ENCODE measurements around the gene TIMM8B. TPM values are rescaled to one million over a fixed set of nuclear protein-coding genes. Genes with fewer than 3 reads are reported as not detected.

The TIMM8B gene
- total and polyA plus RNA-seq, 9 of the 15 experiments (the other 6 are each of a cell fraction or from before 2014, with no cell fraction given), result 95.8 to 338 (median 145) TPM

GRCh38 chr11:112106070-112106469, 19.5 kb upstream of the TIMM8B start:
- in situ Hi-C loops (cut with MboI), result no loop called here
- BruUV-seq (replicated peaks), result no TSS peak
- ChIA-PET POLR2A (interaction anchor here (1.5 kb wide), 1 partner anchor 9 kb away, joined by 3 read pairs; no protein-coding TSS in a partner anchor), CTCF (ENCODE audit: low intra/inter-chr PET ratio) (no interaction called here)
- H3K36me3 ChIP-seq (ENCODE audit: control insufficient read depth, insufficient read depth, low read length), result no peaks in the 10 kb centered on the region
- intact Hi-C loops (cut with micrococcal nuclease), result no loop called here
- no peak overlapping the region for H3K9ac ChIP-seq (ENCODE audit: insufficient read depth in 1 of 2, low read depth in 2 of 2, low read length in 2 of 2)
- 86% methylated on average over 8 of the region's 8 CpGs for WGBS (ENCODE audit: insufficient coverage, low coverage, missing lambda C conversion rate)
- H3K9me3 ChIP-seq (replicated peaks; ENCODE audit: control insufficient read depth, insufficient read depth, low read depth, low read length), result no peaks in the 10 kb centered on the region
- no peak overlapping the region for H2AFZ ChIP-seq (ENCODE audit: low read depth, low read length)
- H3K79me2 ChIP-seq (ENCODE audit: control insufficient read depth, insufficient read depth, low read length), result no peaks in the 10 kb centered on the region
- FAIRE-seq, result no peak
- no peaks in the 10 kb centered on the region for H3K27me3 ChIP-seq (ENCODE audit: control insufficient read depth in 2 of 2, insufficient read depth in 2 of 2, low read length in 2 of 2)
- no peak for DNase-seq (ENCODE audit: extremely low read depth in 1 of 4, low spot score in 3 of 4)
- H4K20me1 ChIP-seq (replicated peaks; ENCODE audit: control insufficient read depth, insufficient read depth, low read length), result no peaks in the 10 kb centered on the region
- no peak overlapping the region for H3K27ac ChIP-seq (ENCODE audit: extremely low read depth, low read depth, low read length)
- H3K4me1 ChIP-seq (replicated peaks in 1 of 2; ENCODE audit: control insufficient read depth in 2 of 2, insufficient read depth in 2 of 2, low read length in 2 of 2), result no peaks in the 10 kb centered on the region
- no peak overlapping the region for H3K4me3 ChIP-seq
- H3K4me2 ChIP-seq (ENCODE audit: insufficient read depth, low read length), result no peak overlapping the region
- ATAC-seq, result no peak
- H3K9me1 ChIP-seq (ENCODE audit: control insufficient read depth, insufficient read depth, low read length), result no peaks in the 10 kb centered on the region
- TF ChIP-seq ZNF239 (CRISPR knock-in tag; IDR thresholded peaks at IDR 0.05) (no peak), AFF4 (CRISPR knock-in tag; IDR thresholded peaks at IDR 0.05) (no peak), SMARCE1 (IDR thresholded peaks at IDR 0.05) (no peak), ATF2 (CRISPR knock-in tag; IDR thresholded peaks at IDR 0.05) (no peak), PHF20 (IDR thresholded peaks at IDR 0.05; ENCODE audit: partially characterized antibody) (no peak), GTF3C2 (IDR thresholded peaks at IDR 0.05; ENCODE audit: borderline replicate concordance, extremely low read depth, insufficient read length) (no peak), THAP12 (CRISPR knock-in tag; IDR thresholded peaks at IDR 0.05) (no peak), ZNF436 (CRISPR knock-in tag; IDR thresholded peaks at IDR 0.05) (no peak), E2F6 (IDR thresholded peaks at IDR 0.05; ENCODE audit: borderline replicate concordance in 1 of 2, extremely low read depth in 1 of 2, insufficient read depth in 1 of 2, insufficient read length in 1 of 2, low read depth in 1 of 2, low read length in 1 of 2, poor library complexity in 1 of 2, severe bottlenecking in 1 of 2) (no peak)
